Activated T-cell treated with anti-CD3 and anti-CD28 coated beads, Interleukin-2, amount 50 U/mL, for 48 hours (primary cell): Measurements from ENCODE around the gene WDR18.

Source experiments
- DNase-seq, 2 experiments: peaks; one replicate each; pipeline ENCODE4 v3.0.0-alpha.2; 2020

Gene WDR18

GRCh38 chr19:1025960-1026782 is 42.0 kb downstream of the WDR18 start, which contains the start of gene CNN2:
CNN2 (plus strand) TSS chr19:1026608; CDS start chr19:1026662, 54 bp downstream.
- DNase-seq: peak; percentile 81 to 85

DNA sequence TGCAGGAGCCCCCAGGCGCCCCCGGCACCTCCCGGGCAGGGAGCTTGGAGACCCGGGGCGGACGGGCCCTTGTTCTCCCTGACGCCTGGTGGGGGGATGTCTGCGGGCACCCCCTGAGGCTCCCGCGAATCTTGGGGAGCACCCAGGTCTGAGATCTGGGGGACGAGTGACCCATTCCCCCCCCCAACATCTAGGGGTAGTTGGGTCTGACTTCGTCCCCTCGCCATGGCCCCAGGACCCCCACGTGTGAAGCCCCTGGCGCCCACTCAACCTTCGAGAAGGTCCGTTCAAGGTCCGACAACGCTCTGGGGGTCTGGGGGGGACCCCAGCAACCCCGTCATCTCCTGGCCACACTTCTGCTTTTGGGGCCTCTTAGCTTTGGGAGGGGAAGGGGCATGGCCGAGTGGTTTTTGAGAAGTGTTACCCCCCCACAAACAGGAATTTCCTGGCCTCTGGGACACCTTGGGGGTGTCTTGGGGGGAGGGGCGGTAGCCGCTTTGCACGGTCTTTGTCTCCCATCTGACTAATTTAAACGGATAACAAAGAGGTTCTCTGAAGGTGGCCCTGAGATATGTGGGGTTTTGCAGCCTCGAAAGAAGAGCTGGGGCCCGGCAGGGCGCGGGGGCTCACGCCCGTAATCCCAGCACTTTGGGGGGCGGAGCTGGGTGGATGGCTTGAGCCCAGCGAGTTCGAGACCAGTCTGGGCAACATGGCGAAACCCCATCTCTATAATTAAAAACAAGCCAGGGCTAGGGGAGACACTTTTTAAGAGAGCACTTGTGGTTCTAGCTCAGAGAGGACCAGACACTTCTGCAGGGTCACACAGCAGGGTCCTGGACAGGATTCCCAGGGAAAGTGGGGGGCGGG is 42.9 kb downstream of the WDR18 start:
- DNase-seq: peak; percentile 60

- DNase-seq: peak in 1 of 2 experiments; percentile 53
Observed at GRCh38 chr19:1027650-1028061, 43.5 kb downstream of the WDR18 start.

DNA sequence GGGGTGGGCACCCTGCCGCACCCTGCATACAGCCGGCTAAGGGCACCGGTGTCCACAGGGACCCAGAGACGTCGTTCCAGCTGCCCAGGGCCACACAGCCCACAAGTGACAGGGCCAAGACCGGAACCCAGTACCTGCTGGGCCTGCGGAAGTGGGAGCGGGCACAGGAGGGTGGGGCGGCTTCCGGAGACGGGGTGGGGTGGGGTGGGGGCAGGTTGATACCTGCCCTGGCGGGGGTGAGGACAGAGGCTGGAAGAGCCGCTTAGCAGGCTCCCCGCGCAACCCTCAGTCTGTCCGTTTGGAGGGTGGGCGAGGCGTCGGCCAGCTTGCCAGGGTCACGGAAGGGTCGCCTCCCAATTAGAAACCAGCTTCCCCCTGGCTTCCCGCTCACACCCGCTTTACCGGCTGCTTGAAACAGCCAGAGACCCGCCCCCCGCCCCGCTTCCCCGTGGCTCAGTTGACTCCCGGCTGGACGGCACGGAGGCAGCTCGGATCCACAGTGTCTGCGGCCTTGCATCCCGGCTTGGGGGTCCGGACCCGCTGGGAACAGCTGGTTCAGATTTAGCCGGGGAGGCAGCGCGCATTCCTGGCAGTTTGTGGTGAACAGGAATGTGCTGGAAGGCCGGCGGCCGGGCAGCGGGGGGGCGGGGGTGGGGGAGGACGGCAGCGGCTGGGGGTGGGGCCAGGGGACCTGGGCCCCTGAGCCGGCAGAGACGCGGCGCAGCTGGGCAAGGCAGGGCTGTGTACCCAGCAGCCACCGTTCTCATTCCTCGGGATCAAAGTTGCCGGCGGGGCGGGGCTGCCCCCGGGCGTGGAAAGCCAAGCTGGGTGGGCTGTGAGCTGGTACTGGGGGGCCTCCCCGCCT is 44.1 kb downstream of the WDR18 start:
- peak; percentile 56 to 67 for DNase-seq

GRCh38 chr19:1032264-1032867 is 48.2 kb downstream of the WDR18 start:
- no peak for DNase-seq

- DNase-seq: no peak
Observed at GRCh38 chr19:1035998-1036621, 52.0 kb downstream of the WDR18 start.

GRCh38 chr19:1037621-1038064 is 53.5 kb downstream of the WDR18 start:
- DNase-seq: no peak

DNA sequence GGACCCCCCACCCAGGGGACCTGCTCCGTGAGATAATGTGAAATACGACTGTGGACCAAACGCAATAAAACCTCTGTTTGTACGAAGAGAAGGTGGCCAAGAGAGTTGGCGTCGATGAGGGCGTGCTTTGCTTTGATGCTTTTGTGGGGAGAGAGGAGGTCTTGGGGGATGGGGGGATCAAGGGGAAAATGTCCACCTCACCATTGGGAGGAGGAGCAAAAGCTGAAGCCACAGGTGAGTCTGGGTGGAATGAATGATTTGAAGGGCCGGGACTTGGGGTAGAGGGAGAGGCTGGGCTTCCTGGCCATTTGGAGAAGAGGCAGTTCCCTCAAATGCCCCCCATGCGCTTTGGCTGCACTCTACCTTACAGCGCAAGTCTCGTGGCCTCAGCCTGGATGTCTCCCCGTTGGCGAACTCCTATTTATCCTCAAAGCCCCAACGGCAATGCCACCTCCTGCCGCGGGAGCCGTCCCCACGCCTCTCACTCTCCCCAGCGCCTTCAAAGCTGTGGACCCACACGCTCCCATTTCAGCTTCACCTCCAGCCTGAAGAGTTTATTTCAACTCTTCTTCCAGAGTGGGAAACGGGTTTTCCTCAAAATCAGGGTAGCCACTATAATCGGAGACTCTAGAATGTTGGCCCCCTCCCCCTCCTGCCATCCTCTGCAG is 55.0 kb downstream of the WDR18 start:
- no peak for DNase-seq

GRCh38 chr19:1039646-1040475 is 55.7 kb downstream of the WDR18 start, which contains the start of gene ABCA7:
ABCA7 (plus strand) TSS chr19:1040107; CDS start chr19:1041362, 1,255 bp downstream.
- peak; percentile 99 to 100 for DNase-seq

GRCh38 chr19:1040476-1041271 is 56.5 kb downstream of the WDR18 start:
- peak; percentile 93 to 95 for DNase-seq

GRCh38 chr19:1041272-1041834 is 57.2 kb downstream of the WDR18 start:
- DNase-seq: no peak

GRCh38 chr19:1041835-1042685 is 57.9 kb downstream of the WDR18 start:
- DNase-seq: no peak

- no peak for DNase-seq
Observed at GRCh38 chr19:1042689-1043511, 58.8 kb downstream of the WDR18 start.
